GM19438 (cell line): ENCODE results near the gene TXNL1.

ENCODE experiments used
- ATAC-seq: cut with Tn5 transposase; IDR thresholded peaks from one replicate; pipeline ENCODE4 v1.9.1; 2021; ENCODE audit warnings: low read depth; ENCODE audit not compliant: unreplicated experiment

The TXNL1 gene

GRCh38 chr18:56647071-56647470 lies 8.7 kb upstream of the TXNL1 start:
- no peak for ATAC-seq

GRCh38 chr18:56645415-56646016 lies 7.1 kb upstream of the TXNL1 start:
- no peak for ATAC-seq

- no peak for ATAC-seq
These were observed 5.0 kb upstream of the TXNL1 start for GRCh38 chr18:56643381-56643780.

GRCh38 chr18:56641714-56642337 lies 3.4 kb upstream of the TXNL1 start:
- ATAC-seq, result no peak

GRCh38 chr18:56639571-56639970 lies 1.2 kb upstream of the TXNL1 start:
- no peak for ATAC-seq

- ATAC-seq, result peak; percentile 22
These were observed 651 bp upstream of the TXNL1 start for GRCh38 chr18:56639104-56639381.

GRCh38 chr18:56637711-56638231 lies 621 bp downstream of the TXNL1 start:
- ATAC-seq, result peak; percentile 12

- ATAC-seq, result no peak
These were observed 1.2 kb downstream of the TXNL1 start for GRCh38 chr18:56637176-56637575.

- ATAC-seq, result no peak
These were observed 3.4 kb downstream of the TXNL1 start for GRCh38 chr18:56635007-56635406.

GRCh38 chr18:56632070-56633022 lies 6.0 kb downstream of the TXNL1 start:
- ATAC-seq, result no peak

GRCh38 chr18:56627991-56628390 lies 10.4 kb downstream of the TXNL1 start:
- no peak for ATAC-seq

- ATAC-seq, result no peak
These were observed 22.5 kb downstream of the TXNL1 start for GRCh38 chr18:56615738-56616520.

GRCh38 chr18:56606618-56607017 lies 31.8 kb downstream of the TXNL1 start:
- ATAC-seq, result no peak

GRCh38 chr18:56598422-56598821 lies 40.0 kb downstream of the TXNL1 start:
- no peak for ATAC-seq

- ATAC-seq, result no peak
These were observed 44.5 kb downstream of the TXNL1 start for GRCh38 chr18:56593906-56594305.

- no peak for ATAC-seq
These were observed 58.4 kb downstream of the TXNL1 start for GRCh38 chr18:56580026-56580425.

- ATAC-seq, result no peak
These were observed 58.9 kb downstream of the TXNL1 start for GRCh38 chr18:56579451-56579850.

- ATAC-seq, result no peak
These were observed 61.4 kb downstream of the TXNL1 start for GRCh38 chr18:56576826-56577573.

- ATAC-seq, result no peak
These were observed 62.4 kb downstream of the TXNL1 start for GRCh38 chr18:56575819-56576663.
